ENCODE measurements around the gene STK38L.

- no peak for TF ChIP-seq CTCF (IDR thresholded peaks at IDR 0.05)
- no peak for TF ChIP-seq POLR2A (IDR thresholded peaks at IDR 0.05)
Observed at GRCh38 chr12:27331927-27332324, 87.8 kb downstream of the STK38L start.
